Measurements from ENCODE around the gene WIPF3. TPM values are rescaled to one million over a fixed set of nuclear protein-coding genes. Genes with fewer than 3 reads are reported as not detected.

WIPF3 gene
- total RNA-seq, 6 experiments from 2014 or later = not detected

DNA sequence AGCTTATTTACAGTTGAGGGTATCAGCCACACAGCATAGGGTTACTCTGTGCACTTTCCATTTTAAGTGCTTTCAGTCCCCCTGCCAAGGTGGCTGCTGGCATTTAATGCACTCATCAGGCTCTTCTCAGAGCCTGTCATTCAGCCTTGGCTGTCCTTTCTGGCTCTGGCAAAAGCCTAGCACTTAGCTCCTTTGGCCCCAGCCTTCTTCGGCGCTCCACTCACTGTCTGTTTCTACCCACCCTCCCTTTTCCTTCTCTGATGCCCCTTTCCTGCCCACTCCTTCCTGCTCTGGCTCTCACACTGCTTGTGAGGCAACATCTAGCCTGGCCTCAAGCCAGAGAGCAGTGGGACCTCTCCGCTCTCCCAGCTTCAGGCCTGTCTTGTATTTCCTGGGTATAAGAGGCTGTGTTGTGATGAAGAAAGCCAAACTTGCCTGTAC, 60.2 kb downstream of the WIPF3 start:
- TF ChIP-seq, protein P1, sequence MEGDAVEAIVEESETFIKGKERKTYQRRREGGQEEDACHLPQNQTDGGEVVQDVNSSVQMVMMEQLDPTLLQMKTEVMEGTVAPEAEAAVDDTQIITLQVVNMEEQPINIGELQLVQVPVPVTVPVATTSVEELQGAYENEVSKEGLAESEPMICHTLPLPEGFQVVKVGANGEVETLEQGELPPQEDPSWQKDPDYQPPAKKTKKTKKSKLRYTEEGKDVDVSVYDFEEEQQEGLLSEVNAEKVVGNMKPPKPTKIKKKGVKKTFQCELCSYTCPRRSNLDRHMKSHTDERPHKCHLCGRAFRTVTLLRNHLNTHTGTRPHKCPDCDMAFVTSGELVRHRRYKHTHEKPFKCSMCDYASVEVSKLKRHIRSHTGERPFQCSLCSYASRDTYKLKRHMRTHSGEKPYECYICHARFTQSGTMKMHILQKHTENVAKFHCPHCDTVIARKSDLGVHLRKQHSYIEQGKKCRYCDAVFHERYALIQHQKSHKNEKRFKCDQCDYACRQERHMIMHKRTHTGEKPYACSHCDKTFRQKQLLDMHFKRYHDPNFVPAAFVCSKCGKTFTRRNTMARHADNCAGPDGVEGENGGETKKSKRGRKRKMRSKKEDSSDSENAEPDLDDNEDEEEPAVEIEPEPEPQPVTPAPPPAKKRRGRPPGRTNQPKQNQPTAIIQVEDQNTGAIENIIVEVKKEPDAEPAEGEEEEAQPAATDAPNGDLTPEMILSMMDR (IDR thresholded peaks at IDR 0.05) = no peak
- DNase-seq = no peak
- Mint-ChIP-seq H3K27me3 (ENCODE audit: insufficient read depth) (peaks cover 2% of the 10 kb centered on the region), H3K9me3 (no peaks in the 10 kb centered on the region), H3K36me3 (ENCODE audit: low read depth) (no peaks in the 10 kb centered on the region), H3K4me1 (ENCODE audit: low read depth) (peaks cover 14% of the 10 kb centered on the region), H3K4me3 (no peak overlapping the region), H3K27ac (no peak overlapping the region)

DNA sequence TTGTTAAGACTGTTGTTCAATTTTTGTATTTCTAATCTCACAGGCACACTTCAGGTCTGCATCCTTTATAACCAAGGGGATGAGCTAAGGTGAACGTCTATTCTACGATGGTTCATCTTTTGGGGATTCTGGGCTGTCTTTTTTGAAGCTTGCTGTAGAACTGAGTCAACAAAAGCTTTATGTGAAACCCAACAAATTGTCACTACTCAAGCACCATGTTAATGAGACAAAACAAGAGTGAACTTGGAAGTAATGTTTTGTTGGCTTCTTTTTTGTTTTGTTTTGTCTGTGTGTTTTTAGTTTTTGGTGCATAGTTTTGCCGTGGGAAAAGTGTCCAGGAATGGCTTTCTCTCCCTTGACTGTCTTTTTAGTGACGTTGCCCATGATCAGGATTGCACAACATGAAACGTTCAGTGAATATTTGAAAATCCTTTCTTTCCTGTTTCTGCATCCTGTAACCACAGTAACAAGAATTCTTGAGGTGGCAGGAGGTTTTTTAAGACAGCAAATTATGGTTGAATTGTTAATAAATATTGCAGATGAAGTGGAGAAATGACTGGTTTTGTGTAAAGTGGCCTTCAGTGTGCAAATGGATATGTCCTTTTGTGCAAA, 65.6 kb downstream of the WIPF3 start:
- Mint-ChIP-seq H3K9me3 (no peaks in the 10 kb centered on the region), H3K27ac (peak overlapping the region; percentile 64), H3K4me3 (no peak overlapping the region), H3K36me3 (ENCODE audit: low read depth) (no peaks in the 10 kb centered on the region), H3K27me3 (ENCODE audit: insufficient read depth) (peaks cover 8% of the 10 kb centered on the region), H3K4me1 (ENCODE audit: low read depth) (peaks cover 10% of the 10 kb centered on the region)
- TF ChIP-seq, protein P1 (IDR thresholded peaks at IDR 0.05) = no peak
- peak; percentile 72 for DNase-seq

GRCh38 chr7:29873644-29874294, 67.5 kb downstream of the WIPF3 start:
- H3K4me3 Mint-ChIP-seq = no peak overlapping the region
- no peaks in the 10 kb centered on the region for H3K36me3 Mint-ChIP-seq (ENCODE audit: low read depth)
- H3K27me3 Mint-ChIP-seq (ENCODE audit: insufficient read depth) = peaks cover 8% of the 10 kb centered on the region
- no peaks in the 10 kb centered on the region for H3K9me3 Mint-ChIP-seq
- H3K27ac Mint-ChIP-seq = no peak overlapping the region
- no peak for DNase-seq
- peaks cover 16% of the 10 kb centered on the region for H3K4me1 Mint-ChIP-seq (ENCODE audit: low read depth)
- TF ChIP-seq, protein P1 (IDR thresholded peaks at IDR 0.05) = no peak

- no peaks in the 10 kb centered on the region for H3K9me3 Mint-ChIP-seq
- peaks cover 16% of the 10 kb centered on the region for H3K4me1 Mint-ChIP-seq (ENCODE audit: low read depth)
- DNase-seq = no peak
- TF ChIP-seq, protein P1 (IDR thresholded peaks at IDR 0.05) = no peak
- no peak overlapping the region for H3K27ac Mint-ChIP-seq
- peaks cover 6% of the 10 kb centered on the region for H3K27me3 Mint-ChIP-seq (ENCODE audit: insufficient read depth)
- no peaks in the 10 kb centered on the region for H3K36me3 Mint-ChIP-seq (ENCODE audit: low read depth)
- H3K4me3 Mint-ChIP-seq = no peak overlapping the region
These were observed 69.4 kb downstream of the WIPF3 start for GRCh38 chr7:29875741-29876140.

GRCh38 chr7:29877196-29877595, 70.9 kb downstream of the WIPF3 start:
- Mint-ChIP-seq H3K4me1 (ENCODE audit: low read depth) (peaks cover 8% of the 10 kb centered on the region), H3K27ac (no peak overlapping the region), H3K4me3 (no peak overlapping the region), H3K9me3 (no peaks in the 10 kb centered on the region), H3K36me3 (ENCODE audit: low read depth) (no peaks in the 10 kb centered on the region), H3K27me3 (ENCODE audit: insufficient read depth) (peaks cover 9% of the 10 kb centered on the region)
- DNase-seq = no peak
- TF ChIP-seq, protein P1 (IDR thresholded peaks at IDR 0.05) = no peak

Data from HFFc6 (cell line).